Activated T-cell treated with anti-CD3 and anti-CD28 coated beads for 24 hours (primary cell): ENCODE measurements around the gene COL5A1.
"Not testable (repeated sequence)": the region's sequence is repeated elsewhere in the genome, so short reads cannot be mapped to it uniquely, and the experiment has no call there.

Experiments used
- DNase-seq: peaks from one replicate; pipeline ENCODE4 v3.0.0-alpha.2; 2020; ENCODE audit warnings: low read depth

The COL5A1 gene

DNA sequence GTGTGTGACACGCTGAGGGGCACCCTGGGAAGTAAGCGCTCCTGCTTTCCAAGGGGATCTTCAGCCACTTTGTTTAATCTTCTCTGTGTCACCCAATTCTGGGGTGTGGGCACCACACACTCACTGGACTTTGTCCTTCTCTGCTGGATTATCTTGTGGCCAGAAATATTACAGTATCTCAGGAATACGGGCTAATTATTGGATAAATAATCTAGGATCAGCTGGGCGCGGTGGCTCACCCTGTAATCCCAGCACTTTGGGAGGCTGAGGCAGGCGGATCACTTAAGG, 50.9 kb downstream of the COL5A1 start:
- no peak for DNase-seq

GRCh38 chr9:134693011-134693410, 51.4 kb downstream of the COL5A1 start:
- DNase-seq = no peak

DNA sequence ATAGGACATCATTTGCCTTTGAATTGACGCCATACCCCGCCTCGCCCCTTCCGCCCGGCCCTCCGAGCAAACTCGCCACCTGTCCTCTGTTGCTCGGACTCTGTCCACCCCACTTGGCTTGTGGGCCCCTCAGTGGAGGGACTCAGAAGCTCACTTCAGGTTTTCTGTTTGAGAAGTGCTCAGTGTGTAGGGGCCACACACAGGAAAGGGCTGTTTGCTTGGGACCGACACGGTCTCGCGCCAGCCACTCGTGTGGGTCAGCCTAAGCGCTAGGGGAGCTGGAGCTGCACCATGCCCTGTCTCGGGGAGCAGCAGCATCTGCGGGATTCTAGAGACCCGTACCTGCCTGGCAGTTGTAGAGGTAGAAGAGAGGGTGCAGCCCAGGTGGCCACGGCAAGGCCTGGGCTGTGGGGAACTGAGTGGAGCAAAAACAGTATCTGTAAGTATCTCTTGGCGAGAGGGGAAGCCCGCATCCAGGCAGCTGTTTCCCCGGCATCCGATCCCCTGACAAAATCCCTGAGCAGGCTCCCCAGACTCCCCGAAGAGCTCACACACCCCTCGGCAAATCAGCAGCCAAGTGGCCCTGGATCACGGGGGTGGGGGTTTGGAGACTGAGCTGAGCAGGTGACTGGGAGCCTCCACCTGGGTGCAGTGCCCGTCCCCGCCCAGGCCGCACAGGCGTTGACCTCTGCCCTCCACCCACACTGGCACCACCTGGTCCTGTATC, 52.2 kb downstream of the COL5A1 start:
- DNase-seq = no peak

GRCh38 chr9:134694368-134694665, 52.7 kb downstream of the COL5A1 start:
- DNase-seq = no peak

GRCh38 chr9:134694714-134695113, 53.1 kb downstream of the COL5A1 start:
- no peak for DNase-seq

DNA sequence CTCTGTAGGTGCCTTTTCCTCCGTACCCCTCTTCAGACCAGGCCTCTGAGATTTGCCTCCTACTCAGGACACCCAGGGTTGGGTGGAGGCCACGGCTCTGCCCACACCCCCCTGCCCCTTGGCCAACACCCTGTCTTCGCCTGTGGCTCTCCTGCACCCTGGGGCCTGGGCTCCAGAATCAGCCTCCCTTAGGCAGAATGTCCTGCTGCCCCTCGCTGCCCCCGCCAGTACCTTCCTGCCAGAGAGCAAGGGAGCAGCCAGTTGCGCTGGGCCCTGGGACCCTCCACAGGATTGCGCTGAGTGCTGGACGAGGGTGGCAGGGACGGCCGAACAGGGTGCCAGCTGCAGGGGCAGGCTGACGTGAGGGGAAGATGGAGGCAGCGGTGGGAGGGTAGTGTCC, 53.5 kb downstream of the COL5A1 start:
- DNase-seq = no peak

GRCh38 chr9:134696433-134696832, 54.8 kb downstream of the COL5A1 start:
- no peak for DNase-seq

DNA sequence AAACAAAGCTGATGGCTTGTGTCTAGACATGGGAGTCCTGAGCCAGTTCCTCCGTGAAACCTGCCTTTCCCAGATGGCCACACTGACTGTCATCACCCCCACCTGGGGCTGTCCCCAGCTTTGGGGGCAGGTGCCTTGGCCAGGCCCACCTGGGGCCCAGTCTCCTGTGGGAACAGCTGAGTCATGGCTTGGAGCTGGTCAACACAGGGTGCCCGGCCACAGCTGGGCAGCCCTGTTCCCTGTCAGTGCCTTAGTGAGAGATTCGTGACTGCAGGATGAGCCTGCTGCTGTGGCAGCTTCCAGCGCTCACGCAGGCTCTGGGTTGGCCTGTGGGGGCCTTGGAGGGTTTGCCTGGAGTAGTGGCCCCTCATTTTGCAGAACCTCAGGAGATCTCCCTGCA, 56.5 kb downstream of the COL5A1 start:
- DNase-seq = no peak

GRCh38 chr9:134698587-134699342, 57.2 kb downstream of the COL5A1 start:
- peak; percentile 27 for DNase-seq

DNA sequence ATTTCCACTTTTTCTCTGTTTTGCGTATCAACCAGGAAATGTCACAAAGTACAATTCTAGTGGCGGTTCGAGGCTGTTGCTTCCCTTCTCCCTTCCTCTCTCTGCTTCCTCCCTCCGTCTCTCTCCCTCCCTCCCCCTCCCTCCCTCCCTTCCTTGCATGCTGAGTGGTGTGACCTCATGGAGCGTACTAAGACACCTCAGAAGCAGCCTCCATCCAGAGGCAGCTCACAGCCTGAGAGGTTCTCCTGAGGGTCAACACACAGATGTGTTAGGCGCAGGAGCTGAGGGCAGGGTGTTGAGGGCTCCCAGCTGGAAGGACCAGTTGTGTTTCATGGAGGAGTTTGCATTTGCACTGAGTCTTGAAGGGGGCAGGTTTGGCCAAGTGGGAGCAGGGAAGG, 57.7 kb downstream of the COL5A1 start:
- no peak for DNase-seq

DNA sequence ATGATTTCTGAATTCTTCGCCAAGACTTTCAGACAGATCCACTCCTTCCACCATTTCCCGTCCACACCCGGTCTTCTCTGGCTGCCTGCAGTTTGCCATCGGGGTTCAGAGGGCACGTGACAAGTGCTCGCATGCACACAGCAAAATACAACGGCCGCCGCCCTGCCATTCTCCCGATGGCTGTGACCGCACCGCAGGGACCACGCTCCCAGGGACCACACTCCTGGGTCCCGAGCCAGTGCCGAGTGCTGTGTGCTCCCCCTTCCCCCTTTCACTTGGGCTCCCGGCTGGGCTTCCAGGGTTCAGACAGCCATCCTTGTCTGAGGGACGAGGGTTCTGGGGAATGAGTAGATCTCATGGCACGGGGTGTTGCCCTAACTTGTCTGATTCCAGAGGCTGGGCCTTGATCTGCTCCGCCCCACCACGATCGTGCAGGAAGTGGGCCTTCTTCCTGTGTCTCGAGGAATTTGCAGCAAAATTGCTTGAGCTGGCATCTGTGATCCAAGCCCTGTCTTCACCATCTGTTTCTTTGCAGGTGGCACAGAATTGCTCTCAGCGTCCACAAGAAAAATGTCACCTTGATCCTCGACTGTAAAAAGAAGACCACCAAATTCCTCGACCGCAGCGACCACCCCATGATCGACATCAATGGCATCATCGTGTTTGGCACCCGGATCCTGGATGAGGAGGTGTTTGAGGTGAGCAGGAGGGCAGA, 59.2 kb downstream of the COL5A1 start:
- DNase-seq = no peak

GRCh38 chr9:134701581-134702259, 60.1 kb downstream of the COL5A1 start:
- no peak for DNase-seq

GRCh38 chr9:134702291-134702690, 60.7 kb downstream of the COL5A1 start:
- no peak for DNase-seq

DNA sequence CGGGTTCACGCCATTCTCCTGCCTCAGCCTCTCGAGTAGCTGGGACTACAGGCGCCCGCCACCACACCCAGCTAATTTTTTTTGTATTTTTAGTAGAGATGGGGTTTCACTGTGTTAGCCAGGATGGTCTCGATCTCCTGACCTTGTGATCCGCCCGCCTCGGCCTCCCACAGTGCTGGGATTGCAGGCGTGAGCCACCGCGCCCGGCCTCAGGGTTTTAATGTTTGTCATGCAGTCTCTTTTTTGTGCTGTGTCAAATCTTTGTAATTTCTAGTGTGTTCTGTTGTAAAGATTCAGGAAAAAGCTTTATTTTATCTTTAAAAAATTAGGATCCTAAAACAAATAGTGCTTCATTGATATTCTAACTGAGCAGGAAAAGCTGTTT, 62.1 kb downstream of the COL5A1 start:
- DNase-seq = not testable (repeated sequence)

DNA sequence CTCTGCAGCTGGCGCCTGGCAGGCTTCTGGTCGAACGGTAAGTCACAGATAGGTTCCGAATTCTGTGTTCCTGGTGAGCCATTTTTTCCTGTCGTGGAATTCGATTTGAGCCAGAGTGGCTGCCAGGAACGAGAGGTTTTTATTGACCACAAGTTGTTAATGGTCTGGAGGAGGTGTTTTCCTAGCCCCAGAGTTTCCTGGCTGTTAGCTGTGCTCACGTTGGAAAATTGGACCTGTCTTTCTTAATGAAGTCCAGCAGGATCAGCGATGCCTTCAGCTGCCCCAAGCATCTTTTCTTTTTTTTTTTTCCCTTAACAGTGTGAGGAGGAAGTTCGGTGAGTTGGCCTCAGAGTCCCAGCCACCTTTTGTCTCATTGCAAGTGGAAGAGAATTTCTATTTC, 62.9 kb downstream of the COL5A1 start:
- DNase-seq = no peak

- no peak for DNase-seq
Observed at GRCh38 chr9:134705786-134706185, 64.2 kb downstream of the COL5A1 start.

DNA sequence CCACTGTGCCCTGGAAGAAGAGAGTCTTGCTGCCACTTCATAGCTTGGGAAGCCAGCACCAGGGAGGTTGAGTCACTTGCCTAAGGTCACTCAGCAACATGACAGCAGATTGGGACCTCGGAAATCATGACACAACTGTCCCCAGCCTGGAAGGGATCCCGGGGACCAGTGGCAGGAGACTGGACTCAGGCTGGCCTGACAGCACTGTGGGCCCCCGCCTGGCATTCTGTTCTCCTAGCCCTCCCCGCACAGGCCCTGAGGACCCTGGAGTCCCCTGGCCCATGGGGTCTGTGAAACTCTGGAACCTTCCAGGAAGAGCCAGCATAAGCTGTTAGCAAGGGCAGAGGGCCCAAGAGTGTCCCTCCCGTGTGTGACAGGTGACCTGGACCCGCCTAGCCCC, 64.9 kb downstream of the COL5A1 start:
- DNase-seq = no peak

GRCh38 chr9:134707031-134707680, 65.6 kb downstream of the COL5A1 start:
- no peak for DNase-seq

- no peak for DNase-seq
Observed at GRCh38 chr9:134707731-134708671, 66.4 kb downstream of the COL5A1 start.

DNA sequence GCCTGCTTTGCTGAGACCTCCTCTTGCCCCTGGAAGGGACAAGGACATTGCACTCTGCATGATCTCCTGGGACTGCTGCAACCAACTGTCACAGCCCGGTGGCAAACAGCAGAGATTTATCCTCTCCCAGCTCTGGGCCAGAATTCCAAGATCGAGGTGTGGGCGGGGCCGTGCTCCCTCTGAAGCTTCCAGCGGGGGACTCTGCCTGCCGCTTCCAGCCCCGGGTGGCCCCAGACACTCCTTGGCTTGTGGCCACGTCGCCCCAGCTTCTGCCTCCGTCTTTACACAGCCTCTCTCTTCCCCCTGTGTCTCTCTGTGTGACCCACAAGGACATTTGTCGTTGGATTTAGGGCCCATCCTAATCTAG, 67.1 kb downstream of the COL5A1 start:
- DNase-seq = no peak

DNA sequence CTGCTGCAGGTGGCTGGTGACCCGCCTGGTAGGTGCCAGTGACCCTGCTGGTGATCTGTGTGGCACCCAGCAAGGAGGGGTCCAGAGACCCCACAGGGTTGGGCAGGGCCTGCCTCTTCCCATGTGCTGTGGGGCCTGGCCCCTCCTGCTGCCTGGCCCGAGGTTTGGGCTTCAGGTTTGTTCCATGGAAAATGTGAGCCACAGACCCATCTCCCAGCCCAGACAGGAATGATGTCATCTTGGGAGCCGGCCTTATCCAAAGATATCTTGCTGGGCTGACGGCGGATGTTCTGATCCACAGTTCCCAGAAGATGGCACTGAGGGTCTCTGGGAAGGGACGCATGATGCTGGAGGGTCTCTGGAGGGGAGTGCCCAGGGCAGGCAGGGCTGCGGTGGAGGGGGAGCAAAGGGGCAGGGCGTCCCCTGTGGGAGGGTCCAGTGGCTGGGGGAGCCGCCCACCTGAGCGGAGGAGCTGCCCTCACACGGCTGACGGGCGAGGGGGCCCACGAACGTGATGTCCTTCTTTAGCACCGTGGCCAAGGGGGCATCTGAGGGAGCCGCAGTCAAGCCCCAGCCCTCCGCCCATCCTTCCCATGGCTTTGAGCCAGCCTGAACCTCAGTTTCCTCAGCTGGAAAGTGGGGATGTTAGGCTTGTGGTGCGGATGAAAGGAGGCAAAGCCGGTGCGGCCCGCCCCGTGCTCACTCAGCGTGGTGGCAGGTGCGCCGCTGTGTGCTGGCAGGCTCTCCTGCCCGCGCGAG, 68.1 kb downstream of the COL5A1 start:
- no peak for DNase-seq
